Activated T-cell treated with anti-CD3 and anti-CD28 coated beads for 4 hours (primary cell): ENCODE results near the gene TMEM131.
"Not testable (repeated sequence)": the region's sequence is repeated elsewhere in the genome, so short reads cannot be mapped to it uniquely, and the experiment has no call there.

Experiments used
- DNase-seq: peaks from one replicate; pipeline ENCODE4 v3.0.0-alpha.2; 2020

TMEM131 gene

GRCh38 chr2:97853057-97853456 lies 142.7 kb downstream of the TMEM131 start:
- DNase-seq: not testable (repeated sequence)

- no peak for DNase-seq
Observed at GRCh38 chr2:97851172-97851571, 144.6 kb downstream of the TMEM131 start.

DNA sequence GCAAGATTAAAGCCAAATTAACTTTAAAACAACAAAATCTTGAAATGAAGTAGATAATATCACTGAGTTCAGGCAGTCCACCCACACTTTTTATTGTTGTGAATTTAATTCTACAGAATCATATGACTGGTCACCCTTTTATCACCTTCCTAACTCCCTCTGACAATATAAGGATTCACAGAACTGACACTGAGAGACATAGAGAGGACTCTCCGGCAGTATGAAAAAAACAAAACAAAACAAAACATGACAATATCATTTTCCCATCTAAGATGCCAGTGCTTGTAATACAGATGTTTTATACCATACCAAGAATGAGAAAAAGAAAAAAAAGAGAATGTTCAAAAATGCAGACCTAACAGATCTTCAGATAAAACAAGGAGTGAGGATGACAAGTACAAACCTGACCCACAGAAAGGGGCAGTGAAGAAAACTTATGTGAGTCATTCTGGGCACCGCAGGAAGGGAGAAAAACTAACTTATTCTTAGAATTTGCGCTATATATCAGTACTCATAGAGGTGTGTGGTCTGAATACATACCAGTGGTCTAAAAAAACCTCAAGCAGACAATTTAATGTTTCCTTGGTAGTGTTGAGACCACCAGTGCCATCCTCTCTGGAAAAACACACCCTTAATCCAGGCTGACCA lies 145.7 kb downstream of the TMEM131 start:
- no peak for DNase-seq

DNA sequence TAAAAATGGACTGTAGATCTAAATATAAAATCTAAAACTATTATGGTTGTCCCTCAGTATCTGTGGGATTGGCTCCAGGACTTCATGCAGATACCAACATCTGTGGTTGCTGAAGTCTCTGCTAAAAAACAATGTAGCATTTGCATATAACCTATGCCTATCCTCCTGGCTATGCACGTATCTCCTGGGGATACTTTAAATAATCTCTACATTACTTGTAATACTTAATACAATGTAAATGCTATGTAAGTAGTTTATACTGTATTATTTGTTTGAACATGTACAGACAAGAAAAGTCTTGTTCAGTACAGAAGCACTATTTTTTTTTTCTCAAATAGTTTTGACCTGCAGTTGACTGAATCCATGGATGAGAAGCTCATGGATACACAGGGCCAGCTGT lies 147.4 kb downstream of the TMEM131 start:
- DNase-seq: no peak

- not testable (repeated sequence) for DNase-seq
Observed at GRCh38 chr2:97846716-97847115, 149.0 kb downstream of the TMEM131 start.

GRCh38 chr2:97845818-97846217 lies 149.9 kb downstream of the TMEM131 start:
- DNase-seq: no peak

- DNase-seq: no peak
Observed at GRCh38 chr2:97845133-97845532, 150.6 kb downstream of the TMEM131 start.

GRCh38 chr2:97844311-97844859 lies 151.4 kb downstream of the TMEM131 start:
- DNase-seq: no peak

DNA sequence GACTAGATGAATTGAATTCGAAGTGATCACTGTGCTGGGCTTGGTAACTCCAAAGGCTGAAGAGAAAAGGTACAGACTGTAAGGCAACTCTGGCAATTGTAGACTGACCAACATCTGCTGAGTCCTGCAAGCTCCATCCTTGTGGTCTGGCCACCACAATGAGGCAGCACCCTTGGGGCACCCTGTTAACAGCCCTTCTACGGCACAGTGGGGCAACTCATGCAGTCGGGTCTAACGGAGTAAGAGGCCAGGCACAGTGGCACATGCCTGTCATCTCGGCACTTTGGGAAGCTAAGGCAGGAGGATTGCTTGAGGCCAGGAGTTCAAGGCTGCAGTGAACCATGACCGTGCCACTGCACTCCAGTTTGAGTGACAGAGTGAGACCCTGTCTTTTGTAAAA lies 155.6 kb downstream of the TMEM131 start:
- no peak for DNase-seq

GRCh38 chr2:97834610-97835009 lies 161.1 kb downstream of the TMEM131 start:
- DNase-seq: no peak

- no peak for DNase-seq
Observed at GRCh38 chr2:97831121-97831520, 164.6 kb downstream of the TMEM131 start.

DNA sequence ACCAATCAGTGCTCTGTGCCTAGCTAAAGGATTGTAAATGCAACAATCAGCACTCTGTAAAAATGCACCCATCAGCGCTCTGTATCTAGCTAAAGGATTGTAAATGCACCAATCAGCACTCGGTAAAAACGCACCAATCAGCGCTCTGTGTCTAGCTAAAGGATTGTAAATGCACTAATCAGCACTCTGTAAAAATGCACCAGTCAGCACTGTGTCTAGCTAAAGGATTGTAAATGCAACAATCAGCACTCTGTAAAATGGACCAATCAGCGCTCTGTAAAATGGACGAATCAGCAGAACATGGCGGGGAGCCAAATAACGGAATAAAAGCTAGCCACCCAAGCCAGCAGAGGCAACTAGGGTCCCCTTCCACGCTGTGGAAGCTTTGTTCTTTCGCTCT lies 166.5 kb downstream of the TMEM131 start:
- DNase-seq: not testable (repeated sequence)

- not testable (repeated sequence) for DNase-seq
Observed at GRCh38 chr2:97827013-97827412, 168.7 kb downstream of the TMEM131 start.

DNA sequence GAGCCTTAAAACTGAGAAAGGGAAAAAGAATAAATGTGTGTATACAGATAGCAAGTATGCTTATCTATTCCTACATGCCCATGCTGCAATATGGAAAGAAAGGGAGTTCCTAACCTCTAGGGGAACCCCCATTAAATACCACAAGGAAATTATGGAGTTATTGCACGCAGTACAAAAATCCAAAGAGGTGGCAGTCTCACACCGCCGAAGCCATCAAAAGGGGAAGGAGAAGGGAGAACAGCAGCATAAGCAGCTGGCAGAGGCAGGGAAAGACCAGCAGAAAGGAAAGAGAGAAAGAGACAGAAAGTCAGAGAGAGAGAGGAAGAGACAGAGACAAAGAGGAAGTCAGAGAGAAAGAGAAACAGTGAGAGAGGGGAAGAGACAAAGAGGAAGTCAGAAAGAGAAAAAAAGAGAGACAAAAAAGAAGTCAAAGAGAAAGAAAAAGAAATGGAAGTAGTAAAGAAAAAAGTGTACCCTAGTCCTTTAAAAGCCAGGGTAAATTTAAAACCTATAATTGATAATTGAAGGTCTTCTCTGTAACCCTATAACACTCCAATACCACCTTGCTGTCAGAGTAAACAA lies 169.4 kb downstream of the TMEM131 start:
- DNase-seq: not testable (repeated sequence)

GRCh38 chr2:97824011-97824410 lies 171.7 kb downstream of the TMEM131 start:
- DNase-seq: not testable (repeated sequence)

GRCh38 chr2:97821862-97822261 lies 173.9 kb downstream of the TMEM131 start:
- DNase-seq: not testable (repeated sequence)

GRCh38 chr2:97819754-97820153 lies 176.0 kb downstream of the TMEM131 start:
- no peak for DNase-seq

DNA sequence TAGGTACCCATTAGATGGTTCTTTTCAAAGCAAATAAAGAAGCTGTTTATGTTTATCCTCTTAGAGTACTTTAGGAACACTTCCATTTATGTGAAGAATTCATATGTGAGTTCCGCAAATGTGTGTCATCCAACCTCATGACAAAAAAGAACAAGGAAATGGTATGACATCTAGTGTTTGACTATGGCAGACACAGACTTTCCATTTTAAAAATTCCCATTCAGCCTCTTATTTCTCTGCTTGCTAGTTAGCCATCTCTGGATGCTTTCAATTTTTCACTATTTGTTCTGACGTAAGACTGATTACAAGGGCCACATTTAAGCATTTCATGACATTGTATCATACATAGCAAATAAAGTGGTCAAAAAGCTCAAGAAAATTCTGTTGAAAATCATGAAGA lies 179.3 kb downstream of the TMEM131 start:
- DNase-seq: no peak

GRCh38 chr2:97812931-97813330 lies 182.8 kb downstream of the TMEM131 start:
- DNase-seq: no peak

- no peak for DNase-seq
Observed at GRCh38 chr2:97808816-97809215, 186.9 kb downstream of the TMEM131 start.

DNA sequence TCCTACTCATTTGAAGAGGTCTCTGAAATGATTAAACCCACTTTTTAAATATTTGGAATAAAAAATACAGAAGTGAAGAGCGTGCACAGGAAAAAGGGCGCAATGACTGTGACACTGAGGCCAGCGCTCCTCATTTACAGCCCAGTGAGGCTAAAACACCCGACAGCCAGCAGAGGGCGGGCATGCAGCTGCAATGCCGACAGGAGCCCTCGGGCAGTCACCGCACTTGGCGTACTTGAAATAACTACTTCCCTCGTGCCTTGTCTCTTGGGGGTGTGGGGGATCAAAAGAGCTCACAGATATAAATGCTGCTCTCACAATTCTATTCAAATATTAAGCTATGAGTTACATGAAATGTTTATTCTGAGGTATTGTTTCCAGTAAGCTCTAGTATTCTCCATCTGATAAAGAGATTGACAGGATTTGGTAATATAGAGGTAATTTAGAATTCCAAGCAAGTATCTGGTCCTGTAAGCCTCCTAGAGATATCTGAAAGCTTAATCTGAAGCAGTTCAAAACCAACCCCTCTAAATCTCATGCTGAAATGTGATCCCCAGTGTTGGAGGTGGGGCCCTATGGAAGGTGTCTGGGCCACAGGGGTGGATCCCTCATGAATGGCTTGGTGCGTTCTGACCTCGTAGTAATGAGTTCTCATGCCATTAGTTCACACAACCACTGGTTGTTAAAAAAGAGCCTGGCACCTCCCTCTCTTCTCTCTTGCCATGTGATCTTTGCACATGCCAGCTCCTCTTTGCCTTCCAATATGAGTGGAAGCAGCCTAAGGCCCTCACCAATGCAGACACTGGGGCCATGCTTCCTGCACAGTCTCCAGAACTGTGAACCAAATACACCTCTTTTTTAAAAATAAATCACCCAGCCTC lies 188.8 kb downstream of the TMEM131 start:
- peak; percentile 65 for DNase-seq

DNA sequence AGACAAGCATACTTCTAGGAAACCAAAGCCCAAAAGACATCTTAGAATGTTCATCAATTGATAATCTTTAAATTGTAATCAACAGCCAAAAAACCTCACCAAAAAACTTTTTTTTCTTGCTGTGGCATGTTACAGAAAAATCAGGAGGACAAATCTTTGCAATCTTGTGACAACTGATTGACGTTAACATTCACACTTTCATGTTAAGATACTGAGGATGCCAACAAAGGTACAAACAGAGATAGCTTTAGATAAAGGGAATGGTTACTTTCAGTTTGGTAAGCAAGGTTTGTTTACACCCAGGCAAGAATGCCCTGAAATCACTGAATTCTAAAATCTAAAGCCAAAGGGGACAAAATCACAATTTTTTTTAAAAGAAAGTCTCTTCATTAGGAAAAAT lies 190.0 kb downstream of the TMEM131 start:
- DNase-seq: no peak

DNA sequence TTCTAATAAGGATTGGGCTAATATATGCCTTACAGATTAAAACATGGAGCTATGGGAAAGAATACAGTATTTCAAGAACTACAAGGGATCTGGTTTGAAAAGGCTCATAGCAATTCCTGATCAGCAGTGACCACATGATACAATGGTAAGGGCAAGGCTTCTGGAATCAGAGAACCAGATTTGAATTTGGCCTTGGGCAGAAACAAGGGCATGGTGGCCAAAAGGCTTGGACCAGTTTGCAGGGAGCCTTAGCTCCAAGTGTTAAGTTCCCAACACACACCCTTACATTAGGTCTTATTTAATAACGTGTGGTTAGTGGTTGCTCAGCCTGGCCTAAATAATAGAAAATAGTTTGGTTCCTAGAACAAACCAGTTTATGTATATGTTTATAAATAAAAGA lies 194.7 kb downstream of the TMEM131 start:
- DNase-seq: no peak

GRCh38 chr2:97798416-97798815 lies 197.3 kb downstream of the TMEM131 start:
- DNase-seq: no peak
